ENCODE results near the gene GPN3.
"Not testable (repeated sequence)": the region's sequence is repeated elsewhere in the genome, so short reads cannot be mapped to it uniquely, and the experiment has no call there.

Gene GPN3

DNA sequence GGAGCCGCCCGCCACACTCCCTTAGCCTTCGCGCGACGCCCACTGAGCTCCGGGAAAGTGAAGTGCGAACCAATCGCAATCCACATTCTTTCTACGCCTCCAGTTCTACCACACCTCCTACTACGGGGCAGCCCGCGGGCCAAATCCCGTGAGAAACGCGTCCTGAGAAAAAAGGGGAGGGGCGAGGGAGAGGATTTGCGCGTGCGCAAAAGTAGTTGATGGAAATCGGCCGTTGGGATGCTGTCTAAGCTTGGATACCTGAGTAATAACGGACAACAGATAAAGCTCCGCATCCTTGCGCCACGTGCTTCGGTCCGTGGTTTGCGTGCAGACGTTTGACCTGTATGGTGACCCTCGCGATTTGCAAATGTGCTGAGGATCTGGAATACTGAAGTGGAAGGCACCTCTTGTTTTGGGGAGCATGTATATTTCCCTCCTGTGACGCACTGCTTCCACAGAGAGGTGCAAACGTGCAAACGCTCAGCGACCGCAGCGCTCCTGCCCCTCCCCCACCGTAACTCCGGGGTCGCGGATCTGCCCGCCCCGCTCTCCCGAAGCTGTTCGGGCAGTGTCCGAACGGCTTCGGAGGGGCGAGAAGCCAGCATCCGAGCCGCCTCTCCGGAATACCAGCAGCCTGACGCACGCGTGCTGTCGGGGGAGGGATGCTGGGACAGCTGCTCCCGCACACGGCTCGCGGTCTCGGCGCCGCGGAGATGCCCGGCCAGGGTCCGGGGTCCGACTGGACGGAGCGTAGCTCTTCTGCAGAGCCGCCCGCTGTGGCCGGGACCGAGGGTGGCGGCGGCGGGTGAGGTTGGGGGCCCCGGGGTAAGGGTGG lies at the start of gene GPN3, which contains the start of gene FAM216A:
Gene GPN3, minus strand, starts transcription at position 44 of the 835 bp plus-strand sequence. CDS start 54 bp downstream, outside the sequence.
Gene FAM216A, plus strand, starts transcription at position 632 of the 835 bp plus-strand sequence. Its CDS starts 31 bp downstream, at position 663.
- DNase-seq = peak; percentile 89

DNA sequence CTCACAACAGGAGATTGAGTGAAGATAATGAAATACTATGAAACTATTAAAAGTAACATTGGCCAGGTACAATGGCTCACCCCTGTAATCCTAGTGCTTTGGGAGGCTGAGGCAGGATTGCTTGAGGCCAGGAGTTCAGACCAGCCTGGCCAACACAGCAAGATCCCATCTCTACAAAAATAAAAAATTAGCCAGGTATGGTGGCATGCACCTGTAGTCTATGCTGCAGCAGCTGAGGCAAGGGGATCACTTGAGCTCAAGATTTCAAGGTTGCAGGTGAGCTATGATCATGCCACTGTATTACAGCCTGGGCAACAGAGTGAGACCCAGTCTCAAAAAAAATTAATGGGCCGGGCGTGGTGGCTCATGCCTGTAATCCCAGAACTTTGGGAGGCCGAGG lies 48.9 kb upstream of the GPN3 start:
- no peak for DNase-seq

DNA sequence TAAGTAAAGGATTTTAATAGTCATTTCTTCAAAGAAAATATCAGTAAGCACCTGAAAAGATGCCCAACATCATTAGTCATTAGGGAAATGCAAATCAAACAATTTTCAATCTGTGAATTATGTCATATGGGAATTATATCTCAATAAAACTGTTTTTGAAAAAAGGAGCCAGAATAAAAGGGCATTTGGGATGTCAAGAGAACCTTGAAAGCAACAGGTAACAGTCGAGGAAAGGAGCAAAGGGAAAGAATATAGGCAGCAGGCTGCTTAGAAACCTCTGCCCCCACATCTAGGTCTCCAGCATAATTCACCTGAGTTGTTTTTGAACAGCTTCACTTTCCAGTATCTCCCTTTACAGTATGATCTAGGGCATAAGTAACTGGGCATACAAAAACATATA lies 46.3 kb upstream of the GPN3 start:
- no peak for DNase-seq

DNA sequence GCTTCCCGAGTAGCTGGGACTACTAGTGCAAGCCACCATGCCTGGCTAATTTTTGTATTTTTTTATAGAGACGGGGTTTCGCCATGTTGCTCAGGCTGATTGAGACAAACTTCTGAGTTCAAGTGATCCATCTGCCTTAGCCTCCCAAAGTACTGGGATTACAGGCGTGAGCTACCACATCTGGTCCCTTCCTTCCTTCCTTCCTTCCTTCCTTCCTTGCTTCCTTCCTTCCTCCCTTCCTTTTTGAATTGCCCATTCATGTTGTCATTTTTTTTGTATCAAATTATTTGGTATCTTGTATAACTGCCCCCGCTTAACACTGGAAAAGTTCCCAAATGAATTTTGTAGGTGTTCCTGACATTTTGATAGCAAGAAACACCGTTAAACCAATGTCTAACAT lies 45.8 kb upstream of the GPN3 start:
- no peak for DNase-seq

DNA sequence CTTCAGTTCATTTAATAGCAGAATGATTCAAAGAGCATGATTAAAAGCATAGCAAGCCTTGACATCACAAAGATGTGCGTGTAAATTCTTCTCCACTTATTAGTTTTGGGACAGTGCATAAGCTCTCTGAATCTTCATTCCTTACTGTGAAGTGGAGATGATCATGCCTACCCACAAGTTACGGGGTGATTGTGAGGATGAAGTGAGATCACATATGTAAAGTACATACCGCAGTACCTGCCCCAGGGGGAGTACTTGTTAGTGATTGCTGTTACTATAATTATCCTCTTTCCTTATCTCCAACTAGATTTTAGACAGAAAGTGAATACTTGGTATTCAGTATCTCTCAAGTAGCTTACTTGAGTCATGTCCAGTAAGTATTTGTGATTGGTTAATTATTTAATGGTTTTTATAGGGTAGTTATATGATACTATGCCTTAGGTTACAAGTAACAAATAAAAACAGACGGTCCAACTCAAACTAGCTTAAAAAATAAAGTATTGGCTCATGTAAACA lies 40.1 kb upstream of the GPN3 start:
- no peak for DNase-seq

DNA sequence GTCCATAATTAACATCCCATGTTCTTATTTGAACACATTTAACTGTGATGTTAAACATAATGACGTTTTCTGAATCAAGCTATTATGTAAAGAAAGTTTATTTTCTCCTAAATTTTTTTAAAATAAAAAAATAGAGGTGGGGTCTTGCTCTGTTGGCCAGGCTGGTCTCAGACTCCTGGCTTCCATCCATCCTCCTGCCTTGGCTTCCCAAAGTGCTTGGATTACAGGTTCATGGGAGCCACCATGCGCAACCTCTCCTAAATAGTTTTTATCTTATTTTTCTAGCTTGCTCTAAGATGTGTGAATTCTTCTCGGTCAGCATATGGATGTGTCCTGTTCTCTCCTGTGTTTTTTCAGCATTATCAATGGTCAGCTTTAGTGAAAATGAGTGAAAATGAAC lies 37.3 kb upstream of the GPN3 start:
- no peak for DNase-seq

DNA sequence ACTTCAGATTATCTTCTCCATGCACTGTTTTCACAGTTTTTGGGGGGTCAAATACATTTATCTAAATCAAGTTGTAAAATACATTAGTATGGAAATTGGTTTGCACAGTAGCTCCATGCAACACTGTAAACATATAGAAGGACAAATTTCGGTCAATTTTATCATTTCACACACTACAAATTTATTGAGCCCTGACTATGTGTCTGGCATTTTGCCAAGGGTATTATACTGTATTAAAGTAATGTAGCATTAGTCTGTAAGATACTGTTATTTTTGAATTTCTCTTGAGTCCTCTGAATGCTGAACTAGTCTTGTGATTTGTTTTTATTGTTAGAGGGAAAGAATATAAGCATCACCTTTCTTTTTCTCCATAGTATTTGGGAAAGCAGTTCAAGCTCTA lies 35.4 kb upstream of the GPN3 start:
- no peak for DNase-seq

DNA sequence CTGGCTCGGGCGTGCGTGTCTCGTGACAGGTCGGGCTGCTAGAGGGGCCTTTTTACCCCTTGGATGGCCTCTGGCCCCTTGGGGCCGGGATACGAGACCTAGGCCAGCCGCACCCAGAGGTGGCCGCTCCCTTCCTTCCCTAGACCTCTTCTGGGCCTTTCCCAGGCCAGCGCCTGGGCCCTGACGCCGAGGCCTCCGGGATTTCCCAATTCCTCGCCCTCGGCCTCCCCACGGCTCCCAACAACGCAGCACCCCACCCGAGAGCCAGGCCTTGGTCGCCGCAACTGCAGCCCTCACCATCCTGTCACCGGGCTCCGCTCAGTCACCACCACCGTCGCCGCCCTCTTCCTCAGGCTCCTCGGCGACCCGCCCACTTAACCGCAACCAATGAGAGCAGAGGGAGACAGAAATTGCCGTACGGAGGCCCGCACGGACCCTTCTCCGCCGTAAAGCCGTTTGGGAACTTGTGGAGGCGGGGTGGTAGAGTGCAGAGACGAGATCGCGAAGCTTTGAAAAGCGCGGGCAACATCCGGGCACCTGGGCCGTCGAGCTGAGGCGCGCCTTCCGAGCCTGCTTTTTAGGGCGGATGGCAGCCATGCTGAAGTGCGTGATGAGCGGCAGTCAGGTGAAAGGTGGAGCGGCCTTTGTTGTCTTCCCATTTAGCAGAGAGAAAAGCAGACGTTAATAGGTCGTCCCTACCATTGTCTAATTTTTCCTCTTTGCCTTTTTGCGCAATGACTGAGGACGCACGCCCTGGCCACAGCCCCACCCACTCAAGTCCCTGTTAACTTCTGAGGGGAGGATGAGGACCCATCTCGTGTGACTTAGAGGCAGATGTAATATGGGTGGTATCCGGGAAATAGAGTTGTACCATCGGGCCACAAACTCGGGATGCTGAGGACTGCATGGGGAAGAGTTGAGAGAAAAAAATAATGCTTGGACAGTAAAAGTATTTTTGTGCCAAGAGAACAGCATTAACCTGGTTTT lies 34.0 kb upstream of the GPN3 start, which contains the start of the genes RAD9B and VPS29:
Gene RAD9B, plus strand, starts transcription at position 580 of the 987 bp plus-strand sequence. Its CDS starts 7 bp downstream, at position 587.
Gene VPS29, minus strand, starts transcription at position 360 of the 987 bp plus-strand sequence. Its CDS starts 60 bp downstream, at position 300.
- DNase-seq = peak; percentile 96

DNA sequence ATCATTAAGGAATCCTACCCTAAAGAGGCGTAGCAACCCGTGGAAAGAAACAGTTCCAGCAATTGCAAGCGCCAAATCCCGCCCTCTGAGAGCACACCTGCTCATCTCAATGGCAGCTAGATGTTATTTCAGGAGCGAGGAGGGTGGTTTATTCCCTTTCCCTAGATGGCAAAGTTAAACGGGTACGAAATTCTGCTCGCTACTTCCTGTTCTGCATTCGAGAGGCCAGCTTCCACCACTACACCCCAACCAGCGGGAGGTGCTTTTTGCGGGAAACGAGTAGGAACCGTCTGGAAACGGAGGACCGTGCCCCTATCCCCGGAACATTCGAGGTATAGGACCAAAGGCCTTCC lies 33.3 kb upstream of the GPN3 start:
- peak; percentile 5 for DNase-seq

DNA sequence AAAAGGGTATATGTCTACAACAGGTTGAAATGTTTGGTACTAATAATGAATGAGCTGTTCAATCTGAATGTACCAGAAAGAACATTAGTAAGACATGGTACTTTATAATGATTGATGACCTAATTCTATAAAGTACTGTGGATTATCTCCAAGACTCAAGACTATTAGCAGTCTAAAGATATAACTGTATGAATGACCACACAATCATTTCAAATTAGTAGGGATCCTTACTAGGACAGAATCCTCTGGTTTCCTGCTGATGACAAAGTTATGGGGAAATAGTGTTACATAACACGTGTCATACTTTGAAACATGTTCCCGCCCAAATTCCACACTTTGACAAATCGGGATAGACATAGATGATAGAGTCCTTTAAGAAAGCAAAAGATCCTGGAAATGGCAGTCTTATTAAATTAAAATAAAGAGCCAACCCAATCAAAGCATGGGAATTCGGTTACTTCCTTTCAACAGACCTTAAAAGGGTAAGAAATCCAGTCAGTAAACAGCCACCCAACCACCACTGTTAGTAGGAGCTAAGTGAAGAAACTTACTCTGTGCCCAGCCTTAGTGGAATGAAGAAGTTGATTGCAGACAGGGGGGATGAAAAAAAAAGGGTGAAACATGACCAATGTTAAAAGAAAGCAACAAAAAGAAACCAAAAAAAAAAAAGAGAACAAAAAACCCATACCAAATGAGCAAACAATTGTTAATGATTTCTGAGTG lies 31.1 kb upstream of the GPN3 start:
- no peak for DNase-seq

DNA sequence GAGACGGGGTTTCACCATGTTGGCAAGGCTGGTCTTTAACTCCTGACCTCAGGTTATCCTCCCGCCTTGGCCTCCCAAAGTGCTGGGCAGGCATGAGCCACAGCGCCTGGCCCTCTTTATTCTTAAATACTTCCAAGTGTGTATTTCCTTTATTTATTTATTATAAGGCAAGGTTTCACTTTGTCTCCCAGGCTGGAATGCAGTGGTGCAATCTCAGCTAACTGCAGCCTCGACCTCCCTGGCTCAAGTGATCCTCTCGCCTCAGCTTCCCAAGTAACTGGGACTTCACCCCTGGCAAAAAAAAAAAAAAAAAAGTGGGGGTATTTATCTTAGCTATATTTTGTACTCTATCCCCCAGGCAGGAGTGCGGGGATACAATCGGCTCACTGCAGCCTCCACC lies 7.4 kb upstream of the GPN3 start:
- DNase-seq = no peak

DNA sequence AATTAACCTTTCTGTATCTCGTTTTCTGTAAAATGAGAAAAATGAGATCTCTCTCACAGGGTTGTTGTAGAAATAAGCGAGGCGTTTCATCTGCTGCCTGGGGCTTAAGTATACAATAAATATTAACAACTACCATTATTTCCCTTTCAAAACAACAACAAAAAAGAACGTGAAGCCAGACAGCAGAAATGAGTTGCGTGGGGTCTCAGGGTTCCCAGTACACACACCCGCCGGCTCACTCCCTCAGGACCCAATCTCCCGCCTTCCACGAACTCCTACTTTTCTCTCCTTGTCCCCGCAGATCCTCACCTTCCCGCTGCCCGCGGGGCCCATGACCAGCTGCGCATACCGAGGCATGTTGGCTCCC lies 227 bp downstream of the GPN3 start:
- no peak for DNase-seq

DNA sequence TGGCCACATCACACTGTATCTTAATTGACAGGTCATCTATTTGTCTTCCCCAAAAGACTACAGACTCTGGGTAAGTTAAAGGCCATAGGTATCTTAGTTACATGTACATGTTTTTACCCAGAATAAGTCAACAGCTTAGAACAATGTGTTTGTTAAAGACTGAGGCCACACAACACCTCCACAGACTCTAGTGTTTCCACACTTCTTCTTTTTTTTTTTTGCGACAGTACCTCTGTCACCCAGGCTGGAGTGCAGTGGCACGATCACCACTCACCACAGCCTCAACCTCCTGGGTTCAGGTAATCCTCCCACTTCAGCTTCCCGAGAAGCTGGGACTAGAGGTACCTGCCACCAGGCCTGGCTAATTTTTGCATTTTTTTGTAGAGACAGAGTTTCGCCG lies 1.3 kb downstream of the GPN3 start:
- DNase-seq = no peak

DNA sequence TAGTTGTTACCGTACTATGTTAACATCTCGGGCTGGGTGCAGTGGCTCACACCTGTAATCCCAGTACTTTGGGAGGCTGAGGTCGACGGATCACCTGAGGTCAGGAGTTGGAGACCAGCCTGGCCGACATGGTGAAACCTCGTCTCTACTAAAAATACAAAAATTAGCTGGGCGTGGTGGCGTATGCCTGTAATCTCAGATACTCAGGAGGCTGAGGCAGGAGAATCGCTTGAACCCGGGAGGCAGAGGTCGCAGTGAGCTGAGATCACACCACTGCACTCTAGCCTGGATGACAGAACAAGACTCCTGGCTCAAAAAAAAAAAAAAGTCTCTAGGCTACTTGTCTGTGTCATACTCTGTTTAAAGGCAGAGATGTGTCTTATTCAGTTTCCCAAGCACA lies 2.3 kb downstream of the GPN3 start:
- not testable (repeated sequence) for DNase-seq

DNA sequence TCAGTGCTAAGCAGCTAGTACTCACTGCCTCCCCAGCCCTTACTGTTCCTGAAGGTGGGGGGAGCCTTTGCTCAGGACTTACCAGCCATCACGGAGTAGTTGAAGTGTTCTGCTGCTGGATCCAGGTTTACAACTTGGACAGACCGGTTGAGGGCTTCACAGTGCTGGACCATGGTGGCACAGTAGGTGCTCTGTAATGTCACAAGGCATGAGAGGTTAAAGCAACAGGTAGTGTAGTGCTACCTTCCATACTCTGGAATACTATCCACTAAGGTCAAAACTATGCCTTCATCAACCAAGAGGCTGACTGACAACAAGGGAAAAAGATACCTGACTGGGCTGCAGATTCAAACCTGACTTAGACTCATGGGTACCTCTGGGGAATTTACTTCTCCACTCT lies 3.0 kb downstream of the GPN3 start:
- no peak for DNase-seq

DNA sequence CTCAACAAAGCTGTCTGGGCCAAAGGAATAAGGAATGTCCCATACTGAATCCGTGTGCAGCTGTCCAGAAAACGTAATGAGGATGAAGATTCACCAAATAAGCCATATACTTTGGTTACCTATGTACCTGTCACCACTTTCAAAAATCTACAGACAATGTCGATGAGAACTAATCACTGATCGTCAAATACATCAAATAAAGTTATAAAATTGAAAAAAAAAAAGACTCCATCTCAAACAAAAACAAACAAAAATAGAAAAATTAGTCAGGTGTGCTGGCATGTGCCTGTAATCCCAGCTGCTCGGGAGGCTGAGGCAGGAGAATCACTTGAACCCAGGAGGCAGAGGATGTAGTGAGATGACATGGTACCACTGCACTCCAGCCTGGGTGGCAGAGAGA lies 6.9 kb downstream of the GPN3 start:
- DNase-seq = not testable (repeated sequence)

DNA sequence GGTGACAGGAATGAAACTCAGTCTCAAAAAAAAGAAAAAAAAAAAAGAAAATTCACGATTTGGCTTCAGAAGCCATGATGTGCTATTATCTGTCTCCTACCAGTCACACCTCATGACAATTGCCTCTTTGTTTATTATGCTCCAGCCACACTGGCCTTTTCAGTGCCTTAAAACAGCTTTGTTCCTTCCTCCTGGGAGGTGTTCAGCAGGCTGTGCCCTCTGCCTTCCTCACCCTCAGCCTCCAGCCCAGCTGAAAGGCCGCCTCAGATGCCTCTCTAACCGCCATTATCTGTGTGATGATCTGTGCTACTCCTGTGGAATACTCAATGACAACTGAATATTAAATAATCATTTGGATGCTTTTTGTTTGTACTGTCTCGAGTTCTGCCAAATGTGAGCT lies 9.3 kb downstream of the GPN3 start:
- no peak for DNase-seq

DNA sequence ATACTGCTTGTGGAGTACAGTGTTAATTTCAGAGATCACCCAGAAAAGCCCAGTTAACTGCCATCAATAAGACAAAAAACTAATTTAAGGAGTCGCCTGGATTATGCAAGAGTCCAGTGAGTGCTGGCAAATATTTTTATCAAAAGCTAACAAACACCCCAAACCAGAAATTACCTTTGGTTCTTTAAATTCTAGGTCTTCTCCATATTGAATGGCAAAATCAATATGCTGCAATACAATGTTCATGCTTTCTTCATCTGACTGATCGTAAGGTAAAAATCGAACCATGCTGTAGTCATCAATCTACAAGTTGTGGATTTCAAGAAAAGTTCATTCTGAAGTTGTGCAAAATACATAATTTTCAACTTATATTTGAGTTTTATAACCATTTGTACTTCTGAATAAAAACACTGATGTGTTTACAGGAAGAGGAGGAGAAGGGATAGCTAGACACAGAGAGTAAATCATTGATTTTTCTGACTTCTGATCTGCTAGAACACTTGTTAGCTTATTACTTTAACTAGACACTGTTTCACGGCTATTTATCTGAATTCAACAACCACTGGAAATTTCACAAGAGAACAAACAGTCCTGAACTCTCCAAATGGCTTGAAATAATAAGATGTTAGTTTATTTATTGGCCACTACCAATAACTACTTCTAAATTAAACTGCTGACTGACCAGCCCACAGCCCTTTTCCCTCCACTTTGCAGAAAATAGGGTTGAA lies 14.3 kb downstream of the GPN3 start:
- DNase-seq = no peak

DNA sequence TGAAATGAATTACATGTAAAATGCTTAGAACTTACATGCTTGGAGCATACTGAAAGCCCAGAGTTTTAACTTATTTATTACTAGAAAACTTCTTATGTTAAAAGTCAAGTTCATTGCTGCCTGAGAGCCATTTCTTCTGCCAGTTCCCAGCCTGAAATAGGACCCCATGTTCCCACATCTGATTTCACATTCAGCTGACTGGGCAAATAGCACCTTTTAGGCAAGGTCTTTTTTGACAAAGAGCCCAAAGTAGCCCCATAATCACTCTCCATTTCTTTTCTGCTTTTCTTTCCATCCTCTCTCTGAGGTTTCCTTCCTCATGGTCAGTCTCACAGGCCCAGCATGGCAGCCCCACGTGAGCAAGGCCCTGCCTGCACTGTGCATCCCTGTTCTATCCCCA lies 16.8 kb downstream of the GPN3 start:
- DNase-seq = no peak

DNA sequence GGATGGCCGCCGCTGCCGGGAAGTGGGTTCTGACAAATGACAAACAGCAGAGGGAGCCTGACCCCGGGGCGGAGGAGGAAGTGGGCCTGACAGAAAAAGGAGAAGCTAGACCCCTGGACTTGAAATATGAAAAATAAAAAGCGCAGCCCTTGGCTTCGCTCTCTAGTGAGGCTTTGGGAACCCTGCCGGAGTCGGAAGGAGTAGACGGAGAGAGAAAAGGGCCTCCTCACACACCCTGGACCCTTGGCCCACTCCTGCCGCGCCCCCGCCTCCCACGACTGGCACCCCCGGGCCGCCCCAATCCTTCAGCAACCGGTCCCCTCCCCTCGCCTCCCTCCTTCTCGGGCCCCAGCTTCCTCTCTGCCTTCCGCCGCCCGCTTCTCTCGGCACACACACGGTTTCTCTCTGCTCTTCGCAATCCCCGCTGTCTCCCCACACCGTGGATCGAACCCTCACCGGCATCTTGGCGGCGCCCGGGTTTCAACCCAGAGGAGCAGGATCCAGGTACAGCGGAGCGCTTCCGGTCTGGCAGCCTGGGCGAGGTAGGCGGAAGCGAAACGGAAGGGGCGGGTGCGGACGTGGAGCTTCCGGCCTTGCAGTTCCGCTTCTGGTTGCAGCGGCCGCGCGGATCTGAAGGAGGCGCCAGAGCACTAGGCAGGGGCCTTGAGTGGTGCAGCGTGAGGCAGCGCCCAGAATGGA lies 18.1 kb downstream of the GPN3 start, which contains the start of gene ARPC3:
Gene ARPC3, minus strand, starts transcription at position 539 of the 699 bp plus-strand sequence. Its CDS starts 77 bp downstream, at position 462.
- DNase-seq = peak; percentile 93

DNA sequence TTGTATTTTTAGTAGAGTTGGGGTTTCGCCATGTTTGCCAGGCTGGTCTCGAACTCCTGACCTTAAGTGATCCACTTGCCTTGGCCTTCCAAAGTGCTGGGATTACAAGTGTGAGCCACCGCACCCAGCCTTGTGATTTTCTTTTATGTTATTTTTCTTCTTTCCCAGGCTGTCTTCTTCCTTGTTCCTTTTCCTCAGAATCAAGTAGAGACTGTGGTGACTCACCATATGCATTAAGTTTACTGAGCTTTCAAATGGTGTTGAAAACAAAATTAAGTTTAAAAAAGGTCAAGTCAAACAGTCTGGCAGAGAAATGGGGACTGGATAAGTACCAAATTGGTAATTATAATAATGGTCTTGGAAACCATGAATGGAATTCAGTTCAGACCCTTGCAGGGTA lies 23.6 kb downstream of the GPN3 start:
- no peak for DNase-seq
